HG02623 (cell line): ENCODE measurements around the gene LBP.
"Not testable (repeated sequence)": the region's sequence is repeated elsewhere in the genome, so short reads cannot be mapped to it uniquely, and the experiment has no call there.

Source experiments
- ATAC-seq: cut with Tn5 transposase; IDR thresholded peaks from one replicate; pipeline ENCODE4 v1.9.1; 2021; ENCODE audit warnings: moderate library complexity; ENCODE audit not compliant: unreplicated experiment

The LBP gene

GRCh38 chr20:38392356-38392755 lies 46.1 kb downstream of the LBP start:
- ATAC-seq = no peak

- no peak for ATAC-seq
These were observed 47.0 kb downstream of the LBP start for GRCh38 chr20:38393259-38393658.

- no peak for ATAC-seq
These were observed 48.9 kb downstream of the LBP start for GRCh38 chr20:38395165-38395564.

- not testable (repeated sequence) for ATAC-seq
These were observed 49.6 kb downstream of the LBP start for GRCh38 chr20:38395751-38396395.

- ATAC-seq = no peak
These were observed 55.8 kb downstream of the LBP start for GRCh38 chr20:38402089-38402488.

GRCh38 chr20:38402816-38403215 lies 56.5 kb downstream of the LBP start:
- ATAC-seq = no peak

- ATAC-seq = no peak
These were observed 57.7 kb downstream of the LBP start for GRCh38 chr20:38404016-38404415.

GRCh38 chr20:38405132-38405531 lies 58.9 kb downstream of the LBP start:
- no peak for ATAC-seq

- ATAC-seq = no peak
These were observed 60.2 kb downstream of the LBP start for GRCh38 chr20:38406476-38406875.

GRCh38 chr20:38407321-38407720 lies 61.0 kb downstream of the LBP start:
- no peak for ATAC-seq

- ATAC-seq = not testable (repeated sequence)
These were observed 61.5 kb downstream of the LBP start for GRCh38 chr20:38407822-38408221.

- ATAC-seq = no peak
These were observed 66.7 kb downstream of the LBP start for GRCh38 chr20:38412877-38413577.

GRCh38 chr20:38414769-38415450 lies 68.6 kb downstream of the LBP start:
- ATAC-seq = no peak

- ATAC-seq = no peak
These were observed 72.4 kb downstream of the LBP start for GRCh38 chr20:38418509-38419204.

GRCh38 chr20:38420388-38421085 lies 74.3 kb downstream of the LBP start:
- ATAC-seq = no peak

GRCh38 chr20:38421915-38422314 lies 75.6 kb downstream of the LBP start:
- ATAC-seq = no peak

- ATAC-seq = no peak
These were observed 77.3 kb downstream of the LBP start for GRCh38 chr20:38423541-38423940.

- ATAC-seq = no peak
These were observed 78.1 kb downstream of the LBP start for GRCh38 chr20:38424401-38424800.

- no peak for ATAC-seq
These were observed 80.0 kb downstream of the LBP start for GRCh38 chr20:38426006-38426897.
